ENCODE results near the gene ROBO1. TPM values are rescaled to one million over a fixed set of nuclear protein-coding genes. Genes with fewer than 3 reads are reported as not detected.

The ROBO1 gene
- total RNA-seq, 1 donor from 2014 or later: 43.7 TPM

GRCh38 chr3:78571486-78571885 lies 1196.3 kb downstream of the ROBO1 start:
- Mint-ChIP-seq H3K27me3 (ENCODE audit: low read depth) (no peaks in the 10 kb centered on the region), H3K36me3 (ENCODE audit: low read depth) (no peaks in the 10 kb centered on the region), H3K9me3 (ENCODE audit: low read depth) (peaks cover 2% of the 10 kb centered on the region), H3K4me1 (ENCODE audit: low read depth) (no peaks in the 10 kb centered on the region), H3K27ac (ENCODE audit: unreplicated experiment) (no peak overlapping the region), H3K4me3 (ENCODE audit: unreplicated experiment) (no peak overlapping the region)
- no peak for DNase-seq (ENCODE audit: low spot score)
- TF ChIP-seq CTCF (IDR thresholded peaks at IDR 0.05): no peak

GRCh38 chr3:78570496-78570895 lies 1197.3 kb downstream of the ROBO1 start:
- Mint-ChIP-seq H3K27me3 (ENCODE audit: low read depth) (no peaks in the 10 kb centered on the region), H3K36me3 (ENCODE audit: low read depth) (peaks cover 1% of the 10 kb centered on the region), H3K27ac (ENCODE audit: unreplicated experiment) (no peak overlapping the region), H3K9me3 (ENCODE audit: low read depth) (peaks cover 10% of the 10 kb centered on the region), H3K4me1 (ENCODE audit: low read depth) (no peaks in the 10 kb centered on the region), H3K4me3 (ENCODE audit: unreplicated experiment) (no peak overlapping the region)
- no peak for TF ChIP-seq CTCF (IDR thresholded peaks at IDR 0.05)
- DNase-seq (ENCODE audit: low spot score): no peak

- no peak for DNase-seq (ENCODE audit: low spot score)
- Mint-ChIP-seq H3K4me3 (ENCODE audit: unreplicated experiment) (no peak overlapping the region), H3K4me1 (ENCODE audit: low read depth) (no peaks in the 10 kb centered on the region), H3K27ac (ENCODE audit: unreplicated experiment) (no peak overlapping the region), H3K27me3 (ENCODE audit: low read depth) (no peaks in the 10 kb centered on the region), H3K9me3 (ENCODE audit: low read depth) (peaks cover 15% of the 10 kb centered on the region), H3K36me3 (ENCODE audit: low read depth) (peaks cover 1% of the 10 kb centered on the region)
- TF ChIP-seq CTCF (IDR thresholded peaks at IDR 0.05): no peak
Observed at GRCh38 chr3:78569804-78570203, 1198.0 kb downstream of the ROBO1 start.

GRCh38 chr3:78565712-78566111 lies 1202.1 kb downstream of the ROBO1 start:
- Mint-ChIP-seq H3K27me3 (ENCODE audit: low read depth) (no peaks in the 10 kb centered on the region), H3K4me1 (ENCODE audit: low read depth) (no peaks in the 10 kb centered on the region), H3K9me3 (ENCODE audit: low read depth) (peaks cover 23% of the 10 kb centered on the region), H3K27ac (ENCODE audit: unreplicated experiment) (no peak overlapping the region), H3K36me3 (ENCODE audit: low read depth) (peaks cover 3% of the 10 kb centered on the region), H3K4me3 (ENCODE audit: unreplicated experiment) (no peak overlapping the region)
- TF ChIP-seq CTCF (IDR thresholded peaks at IDR 0.05): no peak
- no peak for DNase-seq (ENCODE audit: low spot score)

- no peaks in the 10 kb centered on the region for H3K4me1 Mint-ChIP-seq (ENCODE audit: low read depth)
- H3K27me3 Mint-ChIP-seq (ENCODE audit: low read depth): no peaks in the 10 kb centered on the region
- H3K36me3 Mint-ChIP-seq (ENCODE audit: low read depth): peaks cover 3% of the 10 kb centered on the region
- TF ChIP-seq CTCF (IDR thresholded peaks at IDR 0.05): no peak
- no peak overlapping the region for H3K27ac Mint-ChIP-seq (ENCODE audit: unreplicated experiment)
- peaks cover 23% of the 10 kb centered on the region for H3K9me3 Mint-ChIP-seq (ENCODE audit: low read depth)
- H3K4me3 Mint-ChIP-seq (ENCODE audit: unreplicated experiment): no peak overlapping the region
- DNase-seq (ENCODE audit: low spot score): no peak
Observed at GRCh38 chr3:78562328-78562727, 1205.5 kb downstream of the ROBO1 start.

Small RNAs within 50 kb of the gene (microRNA-seq; reads per million reads assigned to microRNA genes)
- gene MIR3923 (ENCODE audit: borderline number of aligned reads): not detected
